ENCODE measurements around the gene NSL1. TPM values are rescaled to one million over a fixed set of nuclear protein-coding genes. Genes with fewer than 3 reads are reported as not detected.
"Not testable (repeated sequence)": the region's sequence is repeated elsewhere in the genome, so short reads cannot be mapped to it uniquely, and the experiment has no call there.

NSL1 gene
- polyA plus RNA-seq, 1 donor = 45.7 TPM

GRCh38 chr1:212752252-212752933 is 39.2 kb downstream of the NSL1 start:
- no peak for DNase-seq

DNA sequence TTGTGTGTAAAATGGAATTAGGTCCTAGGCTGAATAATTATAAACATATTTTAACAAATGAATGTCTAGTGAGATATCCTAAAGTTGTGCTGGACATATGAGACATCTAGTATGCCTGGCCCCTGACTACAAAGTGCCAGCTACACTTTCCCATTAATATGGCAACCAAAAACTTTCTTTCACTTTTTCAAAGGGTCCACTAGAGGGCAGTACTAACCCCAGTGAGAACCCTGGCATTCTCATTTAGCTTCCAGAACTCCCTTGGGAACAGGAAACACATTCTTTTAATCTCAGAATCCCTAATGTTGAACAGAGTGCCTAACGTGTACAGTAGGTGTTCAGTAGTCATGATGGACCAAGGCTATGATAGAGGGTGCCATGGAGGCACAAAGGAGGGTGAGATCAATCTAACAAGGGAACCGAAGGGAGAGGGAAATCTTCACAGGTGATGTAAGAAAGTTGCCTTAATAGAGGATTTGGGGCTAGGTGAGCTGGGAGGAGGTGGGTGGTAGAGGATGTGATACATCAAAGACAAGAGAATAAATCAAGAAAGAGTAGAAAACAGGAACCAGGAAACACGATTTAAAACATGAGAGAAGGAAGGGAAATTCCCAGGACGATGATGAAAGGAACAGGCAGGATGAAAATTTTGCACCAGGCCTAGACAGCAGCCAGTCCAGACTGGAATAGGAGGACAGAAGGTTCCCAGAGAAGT is 41.6 kb downstream of the NSL1 start:
- DNase-seq = peak; percentile 47

DNA sequence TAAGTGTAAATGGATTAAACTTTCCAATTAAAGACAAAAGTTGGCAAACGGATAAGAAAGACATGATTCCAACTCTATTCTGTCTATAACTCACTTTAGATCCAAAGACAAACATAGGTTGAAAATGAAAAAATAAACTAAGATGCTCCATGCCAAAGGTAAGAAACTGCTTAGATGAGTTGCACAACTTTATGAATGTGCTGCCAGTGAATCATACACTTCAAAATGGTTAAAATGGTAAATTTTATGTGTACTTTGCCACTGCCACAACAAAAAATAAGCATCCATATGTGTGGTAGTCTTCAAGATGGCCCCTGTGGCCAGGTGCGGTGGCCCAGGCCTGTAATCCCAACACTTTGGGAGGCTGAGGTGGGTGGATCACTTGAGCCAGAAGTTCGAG is 45.0 kb downstream of the NSL1 start:
- no peak for DNase-seq

DNA sequence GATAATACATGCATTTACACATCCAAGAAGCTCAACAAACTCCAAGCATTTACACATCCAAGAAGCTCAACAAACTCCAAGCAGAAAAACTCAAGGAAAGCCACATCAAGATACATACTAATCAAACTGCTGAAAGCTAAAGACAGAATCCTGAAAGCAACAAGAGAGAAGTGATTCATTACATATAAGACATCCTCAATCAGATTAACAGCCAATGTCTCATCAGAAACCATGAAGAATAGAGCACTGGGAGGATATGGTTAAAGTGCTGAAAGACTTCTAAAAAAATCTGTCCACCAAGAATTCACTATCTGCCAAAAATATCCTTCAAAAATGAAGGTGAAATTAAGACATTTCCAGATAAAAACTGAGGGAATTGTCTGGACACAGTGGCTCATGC is 46.3 kb downstream of the NSL1 start:
- no peak for DNase-seq

GRCh38 chr1:212743901-212744475 is 47.6 kb downstream of the NSL1 start:
- DNase-seq = no peak

DNA sequence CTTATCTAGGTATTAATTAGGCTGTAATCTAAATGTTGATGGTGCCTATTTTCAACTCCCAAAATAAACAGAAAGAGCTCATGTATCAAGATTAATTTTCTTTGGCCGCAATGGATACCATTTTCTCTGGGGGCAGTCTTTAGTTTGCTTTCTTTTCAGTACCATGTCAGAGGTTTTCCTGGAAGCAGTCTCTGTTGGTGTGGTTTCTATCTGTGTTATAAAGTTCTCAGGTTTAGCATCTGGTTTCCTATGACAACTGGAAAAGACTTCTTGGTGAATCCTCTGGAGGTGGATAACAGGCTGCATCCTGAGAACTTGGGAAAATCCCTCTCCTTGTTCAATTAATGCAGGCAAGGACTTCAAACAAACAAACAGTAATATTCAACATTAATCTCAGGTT is 53.2 kb downstream of the NSL1 start:
- DNase-seq = no peak

GRCh38 chr1:212737559-212737958 is 54.0 kb downstream of the NSL1 start:
- DNase-seq = no peak

GRCh38 chr1:212733109-212733508 is 58.5 kb downstream of the NSL1 start:
- no peak for DNase-seq

- no peak for DNase-seq
These were observed 59.9 kb downstream of the NSL1 start for GRCh38 chr1:212731630-212732029.

DNA sequence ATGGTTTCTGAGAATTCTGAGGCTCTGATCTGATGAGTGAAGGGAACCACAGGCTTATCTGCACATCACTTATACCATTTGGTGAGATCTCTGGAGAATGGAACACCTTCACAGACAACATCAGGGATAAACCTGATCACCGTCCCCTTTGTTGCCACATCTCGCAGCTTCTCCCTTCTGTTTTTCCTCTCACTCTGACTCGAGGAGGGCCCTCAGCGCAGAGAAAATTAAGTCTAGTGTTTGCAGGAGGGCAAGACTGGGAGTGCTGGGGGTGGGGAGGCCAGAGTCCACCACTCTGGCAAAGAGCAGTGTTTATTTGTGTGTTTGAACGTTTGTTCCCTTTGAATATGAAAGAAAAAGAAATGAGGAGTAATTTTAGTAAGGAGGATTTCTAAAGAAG is 63.0 kb downstream of the NSL1 start:
- DNase-seq = no peak

DNA sequence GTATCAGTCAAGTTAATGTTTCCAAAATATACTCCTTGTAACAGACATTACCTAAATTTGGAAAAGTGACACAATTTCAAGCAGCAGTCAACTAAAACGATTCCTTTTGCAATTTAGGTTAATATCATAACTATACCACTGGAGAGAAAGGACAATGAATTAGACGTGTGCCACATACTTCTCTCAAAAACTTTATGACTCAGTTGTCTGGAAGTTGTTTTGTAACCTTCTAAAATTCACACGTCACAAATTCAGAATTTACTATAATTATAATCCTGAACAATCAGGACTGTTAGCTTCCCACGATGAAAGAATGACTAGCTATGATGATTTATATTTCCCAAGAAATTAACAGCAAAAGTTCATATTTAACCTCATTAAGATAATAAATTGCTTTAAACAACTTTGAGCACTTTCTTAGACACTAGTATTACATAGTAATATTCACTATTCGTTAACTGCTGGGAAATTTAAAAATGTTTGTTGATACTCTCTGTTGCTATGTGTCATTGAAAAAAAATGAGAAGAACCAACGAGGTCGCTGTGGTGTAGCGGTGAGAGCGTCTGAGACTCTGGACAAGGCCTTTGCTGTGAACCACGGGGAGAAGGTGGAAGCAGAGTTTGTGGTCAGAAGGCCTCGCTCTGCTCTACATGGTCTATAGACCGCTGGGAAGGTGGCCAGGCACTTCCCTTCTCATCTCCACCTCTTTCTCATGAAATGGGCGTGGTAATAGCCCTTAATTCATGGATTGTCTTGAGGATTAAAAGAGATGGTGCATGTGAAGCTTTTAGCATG is 64.0 kb downstream of the NSL1 start:
- no peak for DNase-seq

DNA sequence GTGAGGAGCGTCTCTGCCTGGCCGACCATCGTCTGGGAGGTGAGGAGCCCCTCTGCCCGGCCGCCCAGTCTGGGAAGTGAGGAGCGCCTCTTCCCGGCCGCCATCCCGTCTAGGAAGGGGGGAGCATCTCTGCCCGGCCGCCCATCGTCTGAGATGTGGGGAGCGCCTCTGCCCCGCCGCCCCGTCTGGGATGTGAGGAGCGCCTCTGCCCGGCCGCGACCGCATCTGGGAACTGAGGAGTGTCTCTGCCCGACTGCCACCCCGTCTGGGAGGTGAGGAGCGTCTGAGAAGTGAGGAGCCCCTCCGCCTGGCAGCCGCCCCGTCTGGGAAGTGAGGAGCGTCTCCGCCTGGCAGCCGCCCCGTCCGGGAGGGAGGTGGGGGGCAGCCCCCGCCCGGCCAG is 66.9 kb downstream of the NSL1 start:
- not testable (repeated sequence) for DNase-seq

DNA sequence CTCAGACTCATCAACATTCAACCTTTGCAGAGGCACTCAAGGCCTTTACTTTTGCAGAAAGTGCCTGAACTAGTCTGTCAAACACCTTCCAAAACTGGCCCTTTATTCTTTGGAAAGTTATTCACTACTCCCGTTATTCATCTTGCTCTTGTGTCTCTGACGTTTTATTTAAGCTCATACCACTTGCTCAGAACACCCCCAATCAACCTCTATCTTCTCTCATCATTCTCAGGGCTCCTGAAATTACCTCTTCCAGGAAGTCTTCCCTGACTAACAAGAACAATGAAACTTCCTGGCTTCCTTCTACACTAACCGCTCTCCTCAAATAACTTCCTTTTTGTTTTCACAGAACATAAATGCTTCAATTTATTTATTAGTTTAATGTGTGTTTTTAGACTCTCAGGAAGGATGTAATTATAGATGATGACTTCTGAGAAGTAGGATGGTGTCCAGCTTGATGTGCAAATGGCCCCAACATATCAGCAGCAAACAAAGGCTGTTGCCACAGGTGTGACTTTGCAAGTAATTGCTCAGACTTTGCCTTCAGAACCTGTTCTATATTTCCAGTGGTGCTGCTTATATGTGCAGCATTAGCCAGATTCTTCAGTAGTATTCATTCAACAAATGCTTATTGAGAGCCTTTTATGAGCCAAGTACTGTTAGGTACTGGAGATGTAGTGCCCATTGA is 69.2 kb downstream of the NSL1 start:
- no peak for DNase-seq

GRCh38 chr1:212721388-212722247 is 70.0 kb downstream of the NSL1 start:
- DNase-seq = no peak

DNA sequence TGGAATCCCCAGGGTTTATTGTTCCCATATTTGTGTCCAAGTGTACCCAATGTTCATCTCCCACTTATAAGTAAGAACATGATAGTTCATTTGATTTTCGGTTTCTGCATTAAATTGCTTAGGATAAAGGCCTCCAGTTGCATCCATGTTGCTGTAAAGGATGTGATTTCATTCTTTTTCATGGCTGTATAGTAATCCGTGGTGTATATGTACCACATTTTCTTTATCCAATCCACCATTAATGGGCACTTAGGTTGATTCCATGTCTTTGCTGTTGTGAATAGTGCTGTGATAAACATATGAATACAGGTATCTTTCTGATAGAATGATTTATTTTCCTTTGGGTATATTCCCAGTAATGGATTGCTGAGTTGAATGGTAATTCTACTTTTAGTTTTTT is 71.9 kb downstream of the NSL1 start:
- DNase-seq = no peak

DNA sequence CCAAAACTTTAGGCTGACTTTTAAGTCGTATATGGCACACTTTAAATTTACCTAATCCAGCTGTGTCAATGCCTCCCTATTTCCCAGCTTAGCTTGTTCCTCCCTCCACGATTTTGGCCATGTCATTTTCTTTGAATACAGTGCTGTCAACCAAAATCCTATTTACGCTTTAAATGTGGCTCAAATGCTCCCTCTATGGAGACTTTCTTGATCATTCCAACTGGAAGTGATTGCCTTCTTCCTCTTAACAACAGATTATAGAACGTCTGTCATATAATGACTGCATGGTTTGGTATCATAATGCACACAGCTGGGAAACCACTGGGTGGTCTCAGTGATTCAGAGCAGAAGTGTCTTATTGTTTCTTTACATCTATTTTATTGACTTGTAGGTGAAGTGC is 73.1 kb downstream of the NSL1 start:
- no peak for DNase-seq

- no peak for DNase-seq
These were observed 75.4 kb downstream of the NSL1 start for GRCh38 chr1:212716161-212716560.

DNA sequence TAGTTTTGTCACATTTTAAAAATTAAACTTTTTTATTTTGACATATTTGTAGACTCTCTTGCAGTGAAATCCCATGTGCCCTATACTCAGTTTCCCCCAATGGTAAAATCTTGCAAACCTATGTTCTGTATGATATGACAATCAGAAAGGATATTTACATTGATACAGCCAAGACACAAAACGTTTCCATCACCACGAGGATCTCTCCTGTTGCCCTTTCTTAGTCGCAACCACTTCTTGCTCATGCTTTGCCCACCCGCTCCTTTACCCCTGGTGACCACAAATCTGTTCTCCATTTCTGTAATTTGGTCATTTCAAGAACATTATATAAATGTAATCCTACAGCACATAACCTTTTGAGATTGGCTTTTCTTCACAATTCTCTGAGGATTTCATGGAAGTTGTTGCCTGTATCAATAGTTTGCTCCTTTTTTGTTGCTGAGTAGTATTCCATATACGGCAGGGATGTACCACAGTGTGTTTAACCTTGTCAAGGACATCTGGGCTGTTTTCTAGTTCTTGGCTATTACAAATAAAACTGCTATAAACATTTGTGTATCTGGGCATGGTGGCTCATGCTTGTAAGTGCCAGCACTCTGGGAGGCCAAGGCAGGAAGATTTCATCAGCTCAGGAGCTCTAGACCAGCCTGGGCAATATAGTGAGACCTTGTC is 78.0 kb downstream of the NSL1 start:
- no peak for DNase-seq

GRCh38 chr1:212712451-212713303 is 78.9 kb downstream of the NSL1 start:
- no peak for DNase-seq

- DNase-seq = not testable (repeated sequence)
These were observed 79.6 kb downstream of the NSL1 start for GRCh38 chr1:212711974-212712373.
